ENCODE data around the gene CHRNA4.

CHRNA4 gene

DNA sequence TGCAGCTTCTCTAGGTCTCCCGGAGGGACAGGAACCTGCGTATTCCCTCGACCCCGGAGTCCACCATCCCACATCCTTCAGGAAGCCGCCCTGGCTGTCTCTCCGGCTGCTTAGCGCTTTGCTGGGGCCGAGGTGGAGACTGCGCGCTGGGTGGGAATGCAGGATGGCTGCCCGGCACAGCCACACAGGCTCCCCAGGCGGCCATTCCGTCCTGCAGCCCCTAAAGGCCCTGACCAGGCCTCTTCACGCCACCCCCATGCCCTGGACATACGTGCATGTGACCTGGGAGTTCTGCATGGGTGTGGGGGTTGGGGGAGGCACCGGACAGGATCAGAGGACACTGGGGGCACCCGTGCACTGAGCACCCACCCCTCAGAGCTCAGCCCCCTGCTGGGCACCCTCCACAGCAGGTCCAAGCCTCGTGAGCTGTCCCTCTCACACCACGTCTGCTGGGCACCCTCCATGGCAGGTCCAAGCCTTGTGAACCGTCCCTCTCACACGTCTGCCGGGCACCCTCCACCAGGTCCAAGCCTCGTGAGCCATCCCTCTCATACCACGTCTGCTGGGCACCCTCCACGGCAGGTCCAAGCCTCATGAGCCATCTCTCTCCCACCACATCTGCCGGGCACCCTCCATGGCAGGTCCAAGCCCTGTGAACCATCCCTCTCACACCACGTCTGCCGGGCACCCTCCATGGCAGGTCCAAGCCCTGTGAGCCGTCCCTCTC is 40.4 kb upstream of the CHRNA4 start:
- Mint-ChIP-seq H3K9me3 (no peaks in the 10 kb centered on the region), H3K36me3 (no peaks in the 10 kb centered on the region), H3K27ac (no peak overlapping the region), H3K4me3 (no peak overlapping the region), H3K27me3 (peaks cover 25% of the 10 kb centered on the region), H3K4me1 (peaks cover 6% of the 10 kb centered on the region)
- ATAC-seq, result no peak

DNA sequence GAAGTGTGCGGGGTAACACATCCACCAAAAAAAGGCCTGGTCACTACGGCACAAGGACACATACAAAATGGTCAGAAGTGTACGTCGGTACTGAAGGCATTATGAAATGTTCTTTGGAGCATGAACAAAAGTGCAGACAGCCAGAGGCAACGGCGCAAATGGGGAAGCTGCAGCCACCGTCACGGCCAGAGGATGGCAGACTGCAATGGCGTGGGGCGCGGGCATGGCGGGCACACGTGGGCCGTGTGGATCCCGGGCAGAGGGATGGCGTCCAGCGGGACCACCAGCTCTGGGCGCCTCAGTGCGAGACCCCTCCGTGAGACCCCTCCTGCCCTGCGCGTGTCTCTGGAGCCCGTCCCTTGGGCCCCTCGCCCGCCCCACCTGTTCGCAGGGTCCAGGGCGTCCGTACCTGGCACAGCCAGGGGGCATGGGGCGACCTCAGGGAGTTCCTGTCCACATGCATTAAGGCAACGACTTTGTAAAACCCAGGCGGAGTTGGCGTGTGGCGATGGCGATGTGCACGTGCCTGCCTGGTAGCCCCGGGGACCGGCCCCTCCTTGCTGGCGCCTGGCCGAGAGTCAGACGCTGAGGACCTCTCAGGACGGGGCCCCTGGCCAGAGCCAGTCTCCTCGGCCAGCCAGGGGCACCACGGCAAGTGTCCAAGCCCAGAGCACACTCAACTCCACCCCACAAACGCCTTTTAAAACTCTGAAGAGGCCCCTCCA is 39.5 kb upstream of the CHRNA4 start:
- H3K27ac Mint-ChIP-seq, result no peak overlapping the region
- peaks cover 6% of the 10 kb centered on the region for H3K4me1 Mint-ChIP-seq
- H3K9me3 Mint-ChIP-seq, result no peaks in the 10 kb centered on the region
- H3K4me3 Mint-ChIP-seq, result no peak overlapping the region
- ATAC-seq, result no peak
- peaks cover 34% of the 10 kb centered on the region for H3K27me3 Mint-ChIP-seq
- H3K36me3 Mint-ChIP-seq, result no peaks in the 10 kb centered on the region

DNA sequence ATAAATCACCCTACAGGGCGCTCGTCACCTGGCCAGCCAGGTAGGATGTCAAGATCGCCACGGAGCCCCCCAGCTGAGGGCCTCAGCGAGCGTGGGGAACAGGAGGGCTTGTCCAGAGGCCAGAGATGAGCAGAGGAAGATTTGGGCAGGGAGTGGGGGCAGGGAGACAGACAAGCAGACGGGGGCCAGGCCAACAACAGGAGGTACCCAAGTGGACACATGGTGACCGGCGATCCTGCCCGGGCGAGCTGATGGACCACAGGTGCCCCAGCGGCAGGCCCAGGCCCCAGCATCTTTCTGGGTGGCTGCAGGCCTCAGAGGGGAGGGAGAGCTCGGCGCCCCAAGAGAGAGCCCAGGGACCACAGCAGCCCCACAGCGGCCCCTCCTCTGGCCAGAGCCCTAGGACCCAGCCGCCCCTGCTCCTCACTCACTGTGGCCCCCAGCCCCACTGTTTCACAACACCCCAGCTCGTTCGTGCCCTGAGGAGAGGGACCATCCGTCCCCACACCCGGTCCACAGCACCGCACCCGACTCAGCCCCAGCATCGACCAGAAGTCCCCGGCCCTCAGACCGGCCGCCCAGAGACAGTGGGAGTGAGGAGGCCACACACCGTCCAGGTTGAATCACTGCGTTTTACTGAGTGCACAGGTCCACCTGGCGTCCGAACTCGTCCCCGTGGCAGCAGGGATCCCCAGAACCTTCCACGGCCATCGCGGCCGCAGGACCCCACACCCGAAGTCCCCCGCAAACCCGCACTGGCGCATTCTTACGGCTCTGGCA is 38.6 kb upstream of the CHRNA4 start:
- no peaks in the 10 kb centered on the region for H3K36me3 Mint-ChIP-seq
- H3K27me3 Mint-ChIP-seq, result peaks cover 42% of the 10 kb centered on the region
- no peak overlapping the region for H3K4me3 Mint-ChIP-seq
- no peak for ATAC-seq
- peaks cover 6% of the 10 kb centered on the region for H3K4me1 Mint-ChIP-seq
- no peaks in the 10 kb centered on the region for H3K9me3 Mint-ChIP-seq
- no peak overlapping the region for H3K27ac Mint-ChIP-seq

DNA sequence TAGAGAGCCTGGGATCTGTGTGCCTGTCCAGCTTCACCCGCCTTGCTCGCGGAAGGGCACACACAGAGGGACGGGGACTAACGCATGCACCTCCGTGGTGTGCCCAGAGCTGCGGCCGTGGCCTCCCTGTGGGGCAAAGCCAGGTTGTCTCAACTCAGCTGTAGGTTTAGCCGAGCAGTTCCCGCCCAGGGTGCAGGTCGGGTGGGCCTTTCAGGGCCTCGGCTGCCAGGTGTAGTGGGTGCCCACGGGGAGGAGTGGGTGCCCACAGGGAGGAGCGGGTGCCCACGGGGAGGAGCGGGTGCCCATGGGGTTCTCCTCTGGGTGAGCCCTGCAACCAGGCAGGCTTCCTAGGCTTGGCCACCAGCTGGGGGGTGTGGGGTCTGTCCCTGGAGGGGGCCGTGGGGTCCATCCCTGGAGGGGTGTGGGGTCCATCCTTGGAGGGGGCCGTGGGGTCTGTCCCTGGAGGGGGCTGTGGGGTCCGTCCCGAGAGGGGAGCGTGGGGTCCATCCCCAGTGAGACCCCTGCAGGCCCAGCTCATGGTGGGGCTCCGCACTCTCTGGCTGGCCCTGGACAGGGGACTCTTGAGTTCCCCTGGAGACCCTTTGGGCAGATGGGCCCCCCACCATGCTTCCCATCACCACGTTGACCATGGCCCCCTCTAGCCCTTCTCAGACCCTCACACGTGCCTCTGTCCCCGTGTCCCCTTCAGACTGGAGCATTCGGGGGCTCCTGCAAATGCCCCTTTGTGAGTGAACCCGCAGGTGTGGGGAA is 37.8 kb upstream of the CHRNA4 start:
- no peak overlapping the region for H3K27ac Mint-ChIP-seq
- H3K4me1 Mint-ChIP-seq, result peaks cover 3% of the 10 kb centered on the region
- peak; percentile 7 for ATAC-seq
- no peaks in the 10 kb centered on the region for H3K36me3 Mint-ChIP-seq
- H3K27me3 Mint-ChIP-seq, result peaks cover 51% of the 10 kb centered on the region
- no peak overlapping the region for H3K4me3 Mint-ChIP-seq
- no peaks in the 10 kb centered on the region for H3K9me3 Mint-ChIP-seq

DNA sequence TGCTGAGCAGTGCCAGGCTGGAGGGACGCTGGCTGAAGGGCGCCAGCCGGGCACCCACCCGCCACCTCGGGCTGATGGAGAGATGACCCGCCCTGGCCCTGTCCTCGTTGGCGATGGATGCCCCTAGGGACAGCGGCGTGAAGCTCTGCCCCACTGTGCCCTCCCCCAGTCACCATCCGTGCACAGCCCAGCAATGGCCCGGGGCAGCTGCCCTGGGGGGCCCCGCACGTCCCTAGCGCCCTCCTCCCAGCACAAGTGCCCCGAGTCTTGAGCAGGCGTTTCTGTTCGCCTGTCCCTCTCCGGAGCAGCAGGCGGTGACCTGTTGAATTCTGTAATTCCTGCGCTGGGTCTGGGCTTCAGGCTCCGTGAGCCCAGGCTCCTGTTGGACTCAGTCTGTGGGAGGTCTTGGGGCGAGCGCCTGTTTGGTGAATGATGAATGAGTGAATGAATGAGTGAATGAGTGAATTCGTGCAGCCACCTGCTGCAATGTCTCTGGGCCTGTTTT is 36.8 kb upstream of the CHRNA4 start:
- Mint-ChIP-seq H3K36me3 (no peaks in the 10 kb centered on the region), H3K4me1 (no peaks in the 10 kb centered on the region), H3K27ac (no peak overlapping the region), H3K4me3 (no peak overlapping the region), H3K27me3 (peaks cover 60% of the 10 kb centered on the region), H3K9me3 (no peaks in the 10 kb centered on the region)
- no peak for ATAC-seq

DNA sequence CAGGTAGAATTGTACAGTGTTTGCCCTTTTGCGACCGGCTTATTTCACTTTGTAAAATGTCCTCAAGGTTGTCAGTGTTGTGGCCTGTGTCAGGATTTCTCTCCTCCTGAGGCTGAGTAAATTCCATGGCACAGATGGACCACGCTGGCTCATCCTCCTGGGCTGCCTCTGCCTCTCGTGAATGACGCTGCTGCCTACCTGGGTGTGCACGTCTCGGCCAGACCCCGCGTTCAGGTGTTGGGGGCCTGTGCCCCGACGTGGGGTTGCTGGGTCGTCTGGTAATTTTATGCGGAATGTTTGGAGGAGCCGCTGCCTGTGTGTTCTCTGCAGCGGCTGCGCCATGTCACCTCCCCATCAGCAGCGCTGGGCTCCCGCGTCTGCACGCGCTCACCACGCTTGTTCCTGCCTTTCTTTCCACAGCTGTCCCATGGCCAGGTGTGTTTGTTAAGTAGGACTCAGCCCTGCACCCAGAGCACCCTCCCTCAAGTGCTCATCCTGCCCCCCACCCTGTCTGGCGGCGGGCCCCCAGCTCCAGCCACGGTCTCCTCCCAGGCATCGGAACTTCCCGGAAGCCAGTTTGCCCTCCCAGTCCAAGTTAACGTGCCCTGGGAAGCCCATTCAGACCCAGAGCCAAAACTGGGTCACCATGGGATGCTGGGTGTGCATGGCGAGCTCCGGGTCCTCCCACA is 36.1 kb upstream of the CHRNA4 start:
- Mint-ChIP-seq H3K4me3 (no peak overlapping the region), H3K9me3 (no peaks in the 10 kb centered on the region), H3K27me3 (peaks cover 67% of the 10 kb centered on the region), H3K27ac (no peak overlapping the region), H3K36me3 (no peaks in the 10 kb centered on the region), H3K4me1 (no peaks in the 10 kb centered on the region)
- ATAC-seq, result no peak

DNA sequence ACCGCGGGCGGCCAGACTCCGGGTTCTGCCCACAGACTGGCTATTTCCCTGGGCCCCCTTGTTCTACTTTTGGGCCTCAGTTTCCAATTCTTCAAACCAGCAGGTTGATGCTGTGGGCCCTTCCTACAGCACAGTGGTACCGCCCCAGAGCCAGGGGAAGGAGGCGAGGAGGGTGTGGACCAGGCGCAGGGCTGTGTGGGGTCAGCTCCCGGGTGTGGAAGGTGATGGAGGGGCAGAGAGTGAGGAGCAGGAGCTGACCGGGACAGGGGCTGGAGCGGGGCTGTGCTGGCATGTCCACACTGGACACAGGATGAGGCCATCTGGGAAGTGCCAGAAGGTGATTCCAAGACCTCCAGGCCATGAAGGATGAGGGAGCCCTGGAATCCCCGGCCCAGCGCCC is 35.2 kb upstream of the CHRNA4 start:
- no peaks in the 10 kb centered on the region for H3K4me1 Mint-ChIP-seq
- no peak overlapping the region for H3K4me3 Mint-ChIP-seq
- H3K27ac Mint-ChIP-seq, result no peak overlapping the region
- H3K36me3 Mint-ChIP-seq, result no peaks in the 10 kb centered on the region
- ATAC-seq, result no peak
- H3K27me3 Mint-ChIP-seq, result peaks cover 74% of the 10 kb centered on the region
- no peaks in the 10 kb centered on the region for H3K9me3 Mint-ChIP-seq

DNA sequence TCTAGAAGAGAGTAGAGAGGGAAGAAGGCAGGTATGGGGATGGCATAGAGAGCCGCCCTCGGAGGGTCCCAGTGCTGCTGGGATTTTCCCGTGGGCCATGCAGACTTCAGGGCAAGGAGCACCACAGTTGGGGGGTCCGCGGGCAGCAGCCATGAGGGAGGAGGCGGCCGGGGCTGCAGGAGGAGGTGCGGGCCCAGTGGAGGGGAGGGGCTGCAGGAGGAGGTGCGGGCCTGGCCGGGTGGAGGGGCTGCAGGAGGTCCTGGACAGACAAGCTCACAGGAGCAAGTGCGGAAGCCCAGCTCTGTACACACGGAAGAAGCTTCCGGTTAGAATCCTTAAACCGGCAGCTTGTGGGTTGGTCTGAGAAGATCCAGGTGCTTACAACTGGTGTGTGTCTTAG is 34.6 kb upstream of the CHRNA4 start:
- H3K27me3 Mint-ChIP-seq, result peaks cover 75% of the 10 kb centered on the region
- H3K36me3 Mint-ChIP-seq, result no peaks in the 10 kb centered on the region
- no peak overlapping the region for H3K4me3 Mint-ChIP-seq
- H3K27ac Mint-ChIP-seq, result no peak overlapping the region
- H3K4me1 Mint-ChIP-seq, result no peaks in the 10 kb centered on the region
- no peak for ATAC-seq
- H3K9me3 Mint-ChIP-seq, result no peaks in the 10 kb centered on the region

DNA sequence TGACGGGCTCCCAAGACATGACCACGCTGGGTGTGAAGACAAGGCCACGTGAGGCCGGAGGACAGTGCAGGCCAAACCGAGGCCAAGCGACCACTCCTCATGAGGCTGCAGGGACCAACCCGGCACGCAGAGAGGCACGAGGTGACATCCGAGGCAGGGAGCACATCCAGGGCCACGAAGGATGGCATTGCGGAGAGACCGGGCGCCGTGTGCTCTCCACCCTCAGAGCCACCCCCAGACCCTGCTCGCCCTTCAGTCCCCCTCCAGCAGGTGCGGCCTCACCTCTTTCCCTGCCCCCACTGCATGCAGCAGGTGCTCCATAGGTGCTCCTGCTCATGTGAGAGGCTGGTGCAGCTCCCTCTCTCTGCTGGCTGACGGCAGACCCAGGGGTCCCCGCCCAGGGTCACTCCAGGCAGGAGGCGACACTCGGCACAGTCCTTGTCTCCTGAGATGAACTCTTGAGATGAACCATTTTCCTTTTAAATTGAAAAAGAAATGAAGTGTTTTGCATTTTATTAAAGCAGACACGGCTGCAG is 33.8 kb upstream of the CHRNA4 start:
- no peaks in the 10 kb centered on the region for H3K36me3 Mint-ChIP-seq
- no peak overlapping the region for H3K4me3 Mint-ChIP-seq
- peaks cover 76% of the 10 kb centered on the region for H3K27me3 Mint-ChIP-seq
- H3K27ac Mint-ChIP-seq, result no peak overlapping the region
- no peak for ATAC-seq
- no peaks in the 10 kb centered on the region for H3K9me3 Mint-ChIP-seq
- H3K4me1 Mint-ChIP-seq, result no peaks in the 10 kb centered on the region

DNA sequence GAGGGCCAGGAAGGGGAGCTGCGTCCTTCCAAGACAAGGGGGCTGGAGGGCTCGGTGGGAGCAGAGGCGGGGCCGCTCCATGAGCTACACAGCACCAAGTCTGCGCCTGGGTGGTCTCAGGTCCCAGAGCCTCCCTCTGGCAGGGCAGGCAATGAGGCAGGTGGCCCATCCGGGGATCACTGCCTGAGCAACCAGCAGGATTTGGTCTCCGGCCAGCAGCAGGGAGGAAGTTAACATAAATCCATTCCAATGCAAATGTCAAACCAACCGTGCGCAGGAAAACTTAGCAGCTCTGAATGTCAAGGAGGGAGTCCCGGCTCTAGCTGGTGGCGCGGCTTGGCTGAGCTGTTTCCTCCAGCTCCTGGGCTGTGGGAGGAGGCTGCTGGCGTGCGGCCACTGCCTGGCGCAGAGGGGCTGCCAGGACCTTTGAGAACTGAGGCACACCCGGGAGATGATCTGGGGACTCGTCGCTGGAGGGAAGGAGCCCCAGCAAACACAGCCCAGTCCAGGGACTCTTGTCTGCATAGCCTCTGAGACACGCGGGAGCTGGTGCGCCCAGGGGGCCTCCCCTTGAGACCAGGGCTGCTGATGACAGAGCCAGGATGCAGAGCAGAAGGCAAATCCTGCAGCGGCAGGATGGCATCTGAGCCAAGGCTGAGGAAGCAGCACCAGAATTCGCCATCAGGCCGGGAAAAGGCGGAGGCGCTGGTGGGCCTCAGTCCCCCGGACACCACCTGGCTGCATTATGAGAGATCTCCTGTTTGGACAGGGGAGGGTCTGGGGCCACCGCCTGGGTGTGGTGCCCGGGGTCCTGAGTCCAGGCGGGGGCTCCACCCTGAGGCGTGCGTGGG is 33.1 kb upstream of the CHRNA4 start:
- H3K9me3 Mint-ChIP-seq, result no peaks in the 10 kb centered on the region
- H3K27me3 Mint-ChIP-seq, result peaks cover 76% of the 10 kb centered on the region
- no peaks in the 10 kb centered on the region for H3K36me3 Mint-ChIP-seq
- H3K27ac Mint-ChIP-seq, result no peak overlapping the region
- no peak overlapping the region for H3K4me3 Mint-ChIP-seq
- ATAC-seq, result peak; percentile 9
- no peaks in the 10 kb centered on the region for H3K4me1 Mint-ChIP-seq

DNA sequence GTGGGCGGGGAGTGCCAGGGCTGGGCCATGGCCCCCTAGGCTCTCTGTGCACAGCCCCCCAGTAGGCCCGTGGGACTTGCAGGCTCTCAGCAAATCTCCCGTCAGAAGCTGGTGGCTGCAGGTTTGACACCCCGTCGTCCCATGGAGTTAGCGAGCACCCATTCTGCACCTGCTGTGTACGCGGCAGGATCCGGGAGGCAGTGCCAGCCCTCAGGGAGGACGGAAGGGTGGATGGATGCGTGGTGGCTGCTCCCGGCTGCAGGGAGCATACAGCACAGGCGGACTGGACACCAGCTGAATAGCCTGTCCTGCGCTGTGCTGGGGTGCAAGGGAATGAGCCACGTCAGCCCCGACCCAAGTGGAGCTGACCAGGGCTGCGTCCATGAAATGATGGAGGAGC is 32.4 kb upstream of the CHRNA4 start:
- no peak overlapping the region for H3K27ac Mint-ChIP-seq
- H3K27me3 Mint-ChIP-seq, result peaks cover 76% of the 10 kb centered on the region
- no peak overlapping the region for H3K4me3 Mint-ChIP-seq
- no peaks in the 10 kb centered on the region for H3K4me1 Mint-ChIP-seq
- ATAC-seq, result no peak
- H3K9me3 Mint-ChIP-seq, result no peaks in the 10 kb centered on the region
- H3K36me3 Mint-ChIP-seq, result no peaks in the 10 kb centered on the region

DNA sequence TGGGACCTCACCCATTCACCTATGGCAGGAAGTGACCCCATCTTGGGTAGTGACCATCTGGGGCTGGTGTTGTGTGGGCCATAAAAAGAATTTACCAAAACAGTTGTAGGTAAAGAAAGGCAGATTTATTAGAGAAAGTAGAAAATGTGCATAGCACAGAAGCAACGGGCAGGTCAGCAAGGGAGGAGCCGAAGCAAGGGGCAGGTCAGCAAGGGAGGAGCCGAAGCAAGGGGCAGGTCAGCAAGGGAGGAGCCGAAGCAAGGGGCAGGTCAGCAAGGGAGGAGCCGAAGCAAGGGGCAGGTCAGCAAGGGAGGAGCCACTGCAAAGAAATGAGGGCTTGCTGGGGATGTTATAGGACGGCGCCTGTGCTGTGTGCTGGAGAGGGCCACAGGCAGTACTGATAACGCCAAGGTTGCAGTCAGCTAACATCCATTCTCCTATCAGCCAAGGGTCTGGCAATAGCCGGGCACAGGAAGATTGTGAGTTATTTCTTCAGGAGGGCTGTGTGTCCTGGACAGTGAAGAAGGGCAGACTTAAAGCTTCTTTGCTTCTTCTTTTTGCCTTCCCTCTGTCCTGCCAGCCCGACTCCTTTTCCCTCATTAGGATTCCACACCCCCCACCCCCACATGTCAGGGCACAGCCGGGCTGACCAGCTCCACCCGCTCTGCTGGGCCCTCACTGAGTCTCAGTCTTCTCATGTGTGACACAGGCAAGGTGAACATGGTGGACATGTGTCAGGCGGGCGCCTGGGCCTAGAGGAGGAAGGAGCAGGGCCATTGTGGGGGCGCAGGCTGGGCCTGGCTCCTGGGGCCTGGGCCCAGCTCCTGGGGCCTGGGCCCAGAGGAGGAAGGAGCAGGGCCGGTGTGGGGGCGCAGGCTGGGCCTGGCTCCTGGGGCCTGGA is 31.6 kb upstream of the CHRNA4 start:
- Mint-ChIP-seq H3K27me3 (peaks cover 71% of the 10 kb centered on the region), H3K4me1 (no peaks in the 10 kb centered on the region), H3K36me3 (no peaks in the 10 kb centered on the region), H3K4me3 (no peak overlapping the region), H3K9me3 (peaks cover 4% of the 10 kb centered on the region), H3K27ac (no peak overlapping the region)
- no peak for ATAC-seq

DNA sequence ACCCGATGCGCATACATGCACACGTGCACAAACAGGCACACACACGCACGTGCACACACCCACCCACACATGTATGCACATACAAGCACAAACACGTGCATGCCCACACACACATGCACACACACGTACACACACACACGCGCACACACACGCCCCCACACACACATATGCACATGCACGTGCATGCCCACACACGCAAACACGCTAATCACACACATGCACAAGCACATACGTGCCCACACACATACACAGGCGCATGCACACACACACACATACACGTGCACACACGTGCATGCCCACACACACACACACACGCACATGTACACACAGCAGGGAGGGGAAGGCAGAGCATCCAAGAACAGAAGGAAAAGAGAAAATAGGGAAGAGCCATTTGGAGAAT is 26.8 kb upstream of the CHRNA4 start:
- Mint-ChIP-seq H3K4me1 (no peaks in the 10 kb centered on the region), H3K4me3 (no peak overlapping the region), H3K9me3 (peaks cover 18% of the 10 kb centered on the region), H3K36me3 (peaks cover 7% of the 10 kb centered on the region), H3K27ac (no peak overlapping the region), H3K27me3 (peaks cover 32% of the 10 kb centered on the region)
- ATAC-seq, result no peak
